ENCODE measurements around the gene MRPL1. TPM values are rescaled to one million over a fixed set of nuclear protein-coding genes. Genes with fewer than 3 reads are reported as not detected.

MRPL1 gene
- total and polyA plus RNA-seq, 3 donors from 2014 or later, result 11.5 to 17.9 (median 16.6) TPM

DNA sequence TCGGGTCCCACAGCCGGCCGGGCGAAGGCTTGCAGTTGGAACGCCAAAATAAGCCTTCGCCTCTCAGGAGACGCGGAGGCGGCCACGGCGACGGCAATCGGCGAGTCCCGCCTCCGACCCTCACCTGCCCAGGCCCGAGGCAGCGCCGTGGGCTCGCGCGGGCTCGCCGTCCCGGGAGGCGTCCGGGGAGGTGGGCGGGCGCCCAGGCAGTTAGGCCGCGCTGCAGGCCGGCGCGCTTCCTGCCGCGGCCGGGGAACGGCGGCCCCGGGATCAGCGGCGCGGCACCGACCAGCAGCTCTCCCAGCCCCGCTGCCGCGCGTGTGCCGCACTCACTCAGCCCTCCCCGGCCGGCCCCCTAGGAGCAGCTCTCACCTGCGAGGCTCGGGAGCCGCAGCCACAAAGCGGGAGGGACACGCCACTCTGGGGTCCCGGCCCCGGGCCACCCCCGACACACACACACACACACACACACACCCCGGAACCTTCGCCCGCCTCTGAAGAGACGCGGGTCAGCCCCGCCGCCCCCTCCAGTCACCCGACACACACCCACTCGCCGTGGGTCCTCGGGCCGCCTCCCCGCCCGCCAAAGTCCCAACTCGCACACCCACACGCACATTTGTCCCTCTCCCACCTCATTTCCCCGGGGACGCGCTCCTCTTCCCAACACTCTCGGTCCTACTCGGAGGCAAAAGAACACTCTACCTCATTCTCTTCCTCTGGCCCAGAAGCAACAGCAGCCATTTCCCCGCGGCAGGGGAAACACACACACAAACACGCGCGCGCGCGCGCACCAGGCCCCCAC, 43.8 kb upstream of the MRPL1 start, which contains the start of gene CNOT6L:
TSS of gene CNOT6L (minus strand) at position 767 of the 802 bp plus-strand sequence. CDS start at position 707, 60 bp downstream.
- peaks cover 23% of the 10 kb centered on the region for H3K4me1 ChIP-seq
- peak; percentile 80 for DNase-seq
- H3K4me3 ChIP-seq, result peak within 1 kb of the TSS; percentile 91 to 92
- no peaks in the 10 kb centered on the region for H3K36me3 ChIP-seq (ENCODE audit: low read depth, missing control alignments)
- peak within 1 kb of the TSS; percentile 99 to 100 for H3K27ac ChIP-seq
- no peaks in the 10 kb centered on the region for H3K9me3 ChIP-seq
- no peaks in the 10 kb centered on the region for H3K27me3 ChIP-seq
- TF ChIP-seq POLR2A (IDR thresholded peaks at IDR 0.05), result no peak
- TF ChIP-seq, protein P1, sequence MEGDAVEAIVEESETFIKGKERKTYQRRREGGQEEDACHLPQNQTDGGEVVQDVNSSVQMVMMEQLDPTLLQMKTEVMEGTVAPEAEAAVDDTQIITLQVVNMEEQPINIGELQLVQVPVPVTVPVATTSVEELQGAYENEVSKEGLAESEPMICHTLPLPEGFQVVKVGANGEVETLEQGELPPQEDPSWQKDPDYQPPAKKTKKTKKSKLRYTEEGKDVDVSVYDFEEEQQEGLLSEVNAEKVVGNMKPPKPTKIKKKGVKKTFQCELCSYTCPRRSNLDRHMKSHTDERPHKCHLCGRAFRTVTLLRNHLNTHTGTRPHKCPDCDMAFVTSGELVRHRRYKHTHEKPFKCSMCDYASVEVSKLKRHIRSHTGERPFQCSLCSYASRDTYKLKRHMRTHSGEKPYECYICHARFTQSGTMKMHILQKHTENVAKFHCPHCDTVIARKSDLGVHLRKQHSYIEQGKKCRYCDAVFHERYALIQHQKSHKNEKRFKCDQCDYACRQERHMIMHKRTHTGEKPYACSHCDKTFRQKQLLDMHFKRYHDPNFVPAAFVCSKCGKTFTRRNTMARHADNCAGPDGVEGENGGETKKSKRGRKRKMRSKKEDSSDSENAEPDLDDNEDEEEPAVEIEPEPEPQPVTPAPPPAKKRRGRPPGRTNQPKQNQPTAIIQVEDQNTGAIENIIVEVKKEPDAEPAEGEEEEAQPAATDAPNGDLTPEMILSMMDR (IDR thresholded peaks at IDR 0.05), result no peak
- WGBS, 2 donors, result 0 to 1% methylated on average over 23 to 87 of the region's 89 CpGs
- intact Hi-C loops (cut with DNase I; ENCODE audit: low total_unique reads), result no loop called here

DNA sequence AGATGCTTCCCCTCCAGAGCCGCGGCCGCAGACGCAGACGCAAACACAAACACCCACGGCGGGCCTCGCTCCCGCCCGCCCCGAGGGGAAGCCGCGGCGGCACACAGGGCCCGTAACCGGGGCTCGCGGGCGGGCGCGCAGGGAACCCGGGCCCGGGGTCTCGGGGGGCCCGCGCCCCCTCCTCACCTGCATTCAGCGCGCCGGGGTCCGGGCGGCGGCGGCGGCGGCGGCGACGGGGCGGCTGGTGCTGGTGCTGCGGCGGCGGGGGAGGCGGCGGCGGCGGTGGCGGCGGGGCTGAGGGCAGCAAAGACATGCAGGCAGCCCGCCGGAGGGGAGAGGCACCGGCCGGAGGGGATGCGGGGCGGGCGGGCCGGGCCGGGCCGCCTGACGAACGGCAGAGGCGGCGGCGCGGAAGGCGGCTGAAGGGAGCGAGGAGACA, 43.2 kb upstream of the MRPL1 start:
- Histone ChIP-seq H3K27me3 (no peaks in the 10 kb centered on the region), H3K36me3 (ENCODE audit: low read depth, missing control alignments) (no peaks in the 10 kb centered on the region), H3K27ac (peak overlapping the region; percentile 99 to 100), H3K4me1 (peaks cover 23% of the 10 kb centered on the region), H3K4me3 (peak overlapping the region; percentile 91 to 92), H3K9me3 (no peaks in the 10 kb centered on the region)
- WGBS, 2 donors, result 0 to 1% methylated on average over 4 to 32 of the region's 66 CpGs
- TF ChIP-seq POLR2A (IDR thresholded peaks at IDR 0.05), result no peak
- TF ChIP-seq, protein P1 (IDR thresholded peaks at IDR 0.05), result no peak
- peak; percentile 35 for DNase-seq
- intact Hi-C loops (cut with DNase I; ENCODE audit: low total_unique reads), result no loop called here

DNA sequence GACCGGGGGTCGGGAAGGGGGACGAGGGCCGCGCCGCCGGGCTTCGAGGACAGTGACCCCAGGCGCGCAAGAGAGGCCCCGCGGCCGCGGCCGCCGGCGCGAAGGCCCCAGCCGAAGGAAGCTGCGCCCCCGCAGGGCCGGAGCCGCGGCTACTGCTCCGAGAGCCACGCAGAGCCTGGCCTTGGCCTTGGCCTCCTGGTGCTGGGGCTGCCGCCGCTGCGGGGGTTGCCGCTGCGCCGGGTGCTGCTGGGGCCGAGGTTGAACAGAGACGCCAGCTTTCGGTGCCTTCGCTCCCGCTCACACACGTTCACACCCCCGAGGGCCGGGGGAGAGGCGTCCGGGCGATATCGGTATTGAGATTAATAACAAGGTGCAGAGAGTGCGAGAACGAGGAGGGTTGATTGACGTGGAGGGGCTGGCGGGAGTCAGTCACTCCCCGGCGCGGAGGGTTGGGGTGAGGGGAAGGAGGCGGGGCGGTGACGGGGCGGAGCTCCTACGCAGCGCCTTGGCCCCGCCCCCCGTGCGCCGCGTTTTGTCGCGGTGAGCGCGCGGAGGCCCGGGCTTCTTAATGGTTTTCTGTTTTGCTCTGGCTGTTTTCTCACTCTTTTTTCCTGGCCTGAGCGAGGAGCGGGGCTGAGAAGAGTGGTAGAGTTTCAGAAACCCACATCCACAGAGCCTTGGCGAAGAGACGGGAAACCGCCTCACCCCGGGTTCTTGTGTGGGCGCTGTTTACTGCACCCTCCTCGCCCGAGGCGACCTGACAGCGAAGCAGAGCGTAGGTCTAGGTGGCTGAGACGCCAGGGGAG, 42.6 kb upstream of the MRPL1 start:
- Histone ChIP-seq H3K9me3 (no peaks in the 10 kb centered on the region), H3K27ac (peak overlapping the region; percentile 99 to 100), H3K4me3 (peak overlapping the region; percentile 91 to 92), H3K27me3 (no peaks in the 10 kb centered on the region), H3K4me1 (peaks cover 23% of the 10 kb centered on the region), H3K36me3 (ENCODE audit: low read depth, missing control alignments) (no peaks in the 10 kb centered on the region)
- TF ChIP-seq, protein P1 (IDR thresholded peaks at IDR 0.05), result no peak
- peak; percentile 73 for TF ChIP-seq POLR2A (IDR thresholded peaks at IDR 0.05)
- DNase-seq, result peak; percentile 96
- intact Hi-C loops (cut with DNase I; ENCODE audit: low total_unique reads), result no loop called here
- WGBS, 2 donors, result 0 to 1% methylated on average over 44 to 65 of the region's 81 CpGs

DNA sequence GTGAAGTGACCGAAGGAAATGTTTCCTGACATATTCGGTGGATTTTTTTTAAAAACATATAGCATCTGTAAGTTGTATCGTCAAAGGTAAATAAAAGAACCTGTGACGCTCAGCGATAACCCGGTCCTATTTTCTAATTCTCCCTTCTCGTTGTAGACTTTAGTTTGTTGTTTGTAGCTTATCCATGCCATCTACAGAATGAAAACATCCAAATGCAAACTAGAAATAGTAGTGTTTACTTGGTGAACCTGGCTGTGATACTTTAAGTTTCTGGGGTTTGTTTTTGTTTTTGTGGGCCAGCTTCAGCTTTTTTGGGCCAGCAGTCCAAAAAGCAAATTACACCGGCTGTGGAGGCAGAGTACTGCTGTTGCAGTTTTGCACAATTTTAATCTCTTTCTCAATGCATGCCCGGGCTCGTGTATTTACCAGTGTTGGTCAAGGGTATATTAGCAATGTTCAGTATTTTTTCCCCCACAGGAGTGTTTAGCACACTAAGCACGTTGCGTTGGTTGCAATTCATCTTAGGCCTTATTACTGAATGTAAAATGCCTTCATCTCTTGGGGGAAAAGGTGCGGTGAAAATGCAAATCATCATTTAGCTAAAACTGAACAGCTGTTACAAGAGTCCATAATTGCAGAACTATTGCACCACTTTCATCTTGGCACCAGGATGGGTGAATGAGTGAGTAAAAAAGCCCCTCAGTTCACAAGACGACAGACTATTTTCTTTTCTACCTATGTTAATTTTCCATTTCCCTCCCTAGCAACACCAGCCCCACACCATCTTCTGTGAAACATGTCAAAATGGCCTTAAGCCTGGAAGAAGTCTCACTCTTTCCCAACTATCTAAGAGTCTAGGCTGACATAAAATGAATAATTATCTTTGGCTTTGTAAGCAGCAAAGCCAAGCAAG, 41.7 kb upstream of the MRPL1 start:
- H3K27me3 ChIP-seq, result no peaks in the 10 kb centered on the region
- no peaks in the 10 kb centered on the region for H3K36me3 ChIP-seq (ENCODE audit: low read depth, missing control alignments)
- DNase-seq, result no peak
- 6 to 7% methylated on average over 14 of the region's 14 CpGs for WGBS, 2 donors
- H3K27ac ChIP-seq, result peak overlapping the region; percentile 99 to 100
- TF ChIP-seq, protein P1 (IDR thresholded peaks at IDR 0.05), result peak in 2 of 3 experiments; percentile 7 to 8
- no peak for TF ChIP-seq POLR2A (IDR thresholded peaks at IDR 0.05)
- H3K4me3 ChIP-seq, result peak overlapping the region; percentile 91 to 92
- H3K4me1 ChIP-seq, result peaks cover 17% of the 10 kb centered on the region
- intact Hi-C loops (cut with DNase I; ENCODE audit: low total_unique reads), result no loop called here
- no peaks in the 10 kb centered on the region for H3K9me3 ChIP-seq
